HepG2 (cell line): ENCODE measurements around the gene KNL1. TPM values are rescaled to one million over a fixed set of nuclear protein-coding genes. Genes with fewer than 3 reads are reported as not detected.

Source experiments
- ATF1 ChIP-seq: IDR thresholded peaks from 2 replicates; pipeline ENCODE4 v1.6.1; 2016; ENCODE audit warnings: mild to moderate bottlenecking, control low read depth
- CSRNP2 ChIP-seq: sonication (generic); formaldehyde crosslinking; conservative IDR thresholded peaks from 2 replicates; pipeline ENCODE4 v1.8.0; 2022; ENCODE audit warnings: low read depth, missing genetic modification reagents
- GATAD2A ChIP-seq: IDR thresholded peaks from 2 replicates; pipeline ENCODE4 v1.6.1; 2016
- GTF2F1 ChIP-seq: fragments of 150-350 bp; IDR thresholded peaks from 2 replicates; pipeline ENCODE4 v1.6.1; 2014; ENCODE audit warnings: low read length
- HDAC1 ChIP-seq: sonication (generic); formaldehyde crosslinking; IDR thresholded peaks from 2 replicates; pipeline ENCODE4 v1.5.1; 2020; ENCODE audit warnings: mild to moderate bottlenecking, missing genetic modification reagents
- HDAC2 ChIP-seq: sonication (generic); formaldehyde crosslinking; IDR thresholded peaks from 2 replicates; pipeline ENCODE4 v1.4.0; 2020; ENCODE audit warnings: missing genetic modification reagents
- HOMEZ ChIP-seq: IDR thresholded peaks from 2 replicates; pipeline ENCODE4 v1.6.1; 2016; ENCODE audit warnings: low read depth
- KAT2B ChIP-seq: fragments of 150-350 bp; IDR thresholded peaks from 2 replicates; pipeline ENCODE4 v1.6.1; 2014; ENCODE audit warnings: low read depth, low read length, borderline replicate concordance
- KDM6A ChIP-seq: IDR thresholded peaks from 2 replicates; pipeline ENCODE4 v1.6.1; 2016; ENCODE audit warnings: low read depth
- MBNL3 ChIP-seq: fragments of 250-450 bp; sonication (Bioruptor Pico); conservative IDR thresholded peaks from 2 replicates; pipeline ENCODE4 v1.8.0; 2022; ENCODE audit warnings: mild to moderate bottlenecking, inconsistent platforms
- MED1 ChIP-seq: sonication (generic); formaldehyde crosslinking; IDR thresholded peaks from 2 replicates; pipeline ENCODE4 v1.4.0; 2020; ENCODE audit warnings: missing genetic modification reagents
- MEF2D ChIP-seq: sonication (generic); formaldehyde crosslinking; IDR thresholded peaks from 2 replicates; pipeline ENCODE4 v1.5.1; 2020; ENCODE audit warnings: mild to moderate bottlenecking, missing genetic modification reagents
- RAD51 ChIP-seq: fragments of 450-650 bp; IDR thresholded peaks from 2 replicates; pipeline ENCODE4 v1.6.1; 2016; ENCODE audit warnings: borderline replicate concordance
- SCMH1 ChIP-seq: sonication (generic); formaldehyde crosslinking; IDR thresholded peaks from 2 replicates; pipeline ENCODE4 v1.9.0; 2021; ENCODE audit warnings: missing genetic modification reagents, mild to moderate bottlenecking, borderline replicate concordance
- SKIL ChIP-seq: sonication (generic); formaldehyde crosslinking; IDR thresholded peaks from 2 replicates; pipeline ENCODE4 v1.8.0; 2022; ENCODE audit warnings: missing genetic modification reagents, mild to moderate bottlenecking, moderate library complexity, borderline replicate concordance
- SOX6 ChIP-seq, 2 experiments: fragments of 450-650 bp in 1 of 2; sonication (generic) in 1 of 2; formaldehyde crosslinking in 1 of 2; IDR thresholded peaks; 2 replicates each; pipeline versions ENCODE4 v1.4.0 to v1.6.1; 2017 to 2020; ENCODE audit warnings: antibody characterized with exemption in 1 of 2, mild to moderate bottlenecking in 1 of 2, missing genetic modification reagents in 1 of 2
- TSC22D2 ChIP-seq: sonication (generic); formaldehyde crosslinking; IDR thresholded peaks from 2 replicates; pipeline ENCODE4 v1.5.1; 2020; ENCODE audit warnings: missing genetic modification reagents, mild to moderate bottlenecking, borderline replicate concordance
- XBP1 ChIP-seq: sonication (generic); formaldehyde crosslinking; IDR thresholded peaks from 2 replicates; pipeline ENCODE4 v1.5.0; 2020; ENCODE audit warnings: missing genetic modification reagents
- ZNF160 ChIP-seq: sonication (generic); formaldehyde crosslinking; IDR thresholded peaks from 2 replicates; pipeline ENCODE4 v1.8.0; 2022; ENCODE audit warnings: mild to moderate bottlenecking, inconsistent platforms, missing genetic modification reagents
- ZNF281 ChIP-seq: sonication (generic); formaldehyde crosslinking; IDR thresholded peaks from 2 replicates; pipeline ENCODE4 v1.4.0; 2020; ENCODE audit warnings: missing genetic modification reagents, borderline replicate concordance
- ZNF337 ChIP-seq: sonication (generic); formaldehyde crosslinking; IDR thresholded peaks from 2 replicates; pipeline ENCODE4 v1.5.1; 2020; ENCODE audit warnings: missing genetic modification reagents, low read depth, mild to moderate bottlenecking, borderline replicate concordance
- ZNF552 ChIP-seq: sonication (generic); formaldehyde crosslinking; IDR thresholded peaks from 2 replicates; pipeline ENCODE4 v1.9.0; 2022; ENCODE audit warnings: missing genetic modification reagents, mild to moderate bottlenecking, borderline replicate concordance
- ZNF619 ChIP-seq: sonication (generic); formaldehyde crosslinking; IDR thresholded peaks from 2 replicates; pipeline ENCODE4 v1.4.0; 2020; ENCODE audit warnings: mild to moderate bottlenecking, missing genetic modification reagents
- polyA plus RNA-seq, 8 experiments: library from polyadenylated mRNA; depleted of rRNA in 3 of 8; stranded (reverse) in 7 of 8; unstranded in 1 of 8; fragments of >200 nt; fragmentation: Illumina TruSeq in 4 of 8; extraction: Trizol in 4 of 8; gene quantifications; 2 replicates each; pipeline versions ENCODE4 v1.2.1 to v1.2.3, GENCODE V29; 2011 to 2016; ENCODE audit warnings: low read depth in 4 of 8, missing spikeins in 1 of 8, mixed read lengths in 1 of 8; ENCODE audit not compliant: insufficient read depth in 1 of 8
- total RNA-seq, 5 experiments: library from RNA; depleted of rRNA; stranded (reverse); fragments of >200 nt; fragmentation: Illumina TruSeq; extraction: Trizol; gene quantifications; 2 replicates each; pipeline ENCODE4 v1.2.3, GENCODE V29; 2016; ENCODE audit warnings: low read depth in 1 of 5

Gene KNL1
- total and polyA plus RNA-seq, 2 of the 13 experiments (the other 11 are each of a cell fraction or from before 2014, with no cell fraction given) = 8.0 to 21.4 TPM

GRCh38 chr15:40694688-40695468, 100.8 kb downstream of the KNL1 start, which contains the start of gene RAD51 (continued):
- no peak; the same call in 1 of the 2 replicates for TF ChIP-seq ZNF281 (CRISPR knock-in tag)
- TF ChIP-seq ATF1 (CRISPR knock-in tag) = peak; percentile 81
- TF ChIP-seq HOMEZ = no peak
- no peak for TF ChIP-seq KDM6A (CRISPR knock-in tag)
- TF ChIP-seq GTF2F1 = no peak
- TF ChIP-seq TSC22D2 (CRISPR knock-in tag) = no peak
- TF ChIP-seq XBP1 (CRISPR knock-in tag) = no peak; the same call in 1 of the 2 replicates
- no peak for TF ChIP-seq CSRNP2 (CRISPR knock-in tag)
- no peak for TF ChIP-seq KAT2B
- TF ChIP-seq RAD51 = no peak
- peak; percentile 33; the same call in 1 of the 2 replicates for TF ChIP-seq MEF2D (CRISPR knock-in tag)
- 0 out of 2 replicates have a peak, but pooled peaks have one; percentile 35 for TF ChIP-seq ZNF160 (CRISPR knock-in tag)
- TF ChIP-seq SCMH1 (CRISPR knock-in tag) = no peak
- TF ChIP-seq MED1 (CRISPR knock-in tag) = peak; percentile 76
- peak; percentile 100 for TF ChIP-seq HDAC1 (CRISPR knock-in tag)
- TF ChIP-seq GATAD2A (CRISPR knock-in tag) = no peak; the same call in 1 of the 2 replicates
- TF ChIP-seq SOX6 (IDR thresholded peaks at IDR 0.05) = no peak
- peak; percentile 48; the same call in 1 of the 2 replicates for TF ChIP-seq SOX6 (CRISPR knock-in tag; IDR thresholded peaks at IDR 0.05)
- no peak for TF ChIP-seq ZNF552 (CRISPR knock-in tag)
- peak; percentile 60; the same call in 1 of the 2 replicates for TF ChIP-seq ZNF619 (CRISPR knock-in tag)
- TF ChIP-seq MBNL3 (CRISPR knock-in tag) = no peak
- no peak for TF ChIP-seq ZNF337 (CRISPR knock-in tag)
- TF ChIP-seq HDAC2 (CRISPR knock-in tag) = no peak; the same call in 1 of the 2 replicates
- TF ChIP-seq SKIL = no peak
